HepG2 (cell line): ENCODE measurements around the gene STEAP1B. TPM values are rescaled to one million over a fixed set of nuclear protein-coding genes. Genes with fewer than 3 reads are reported as not detected.

ENCODE experiments used
- ARNT ChIP-seq: fragments of 450-650 bp; IDR thresholded peaks from 2 replicates; pipeline ENCODE4 v1.6.1; 2017
- E2F1 ChIP-seq: sonication (generic); formaldehyde crosslinking; IDR thresholded peaks from 2 replicates; pipeline ENCODE4 v1.5.0; 2020; ENCODE audit warnings: missing genetic modification reagents
- ESRRA ChIP-seq: sonication (generic); formaldehyde crosslinking; IDR thresholded peaks from 2 replicates; pipeline ENCODE4 v1.5.1; 2020; ENCODE audit warnings: mild to moderate bottlenecking, low read depth, missing genetic modification reagents
- GZF1 ChIP-seq: sonication (generic); formaldehyde crosslinking; IDR thresholded peaks from 2 replicates; pipeline ENCODE4 v1.5.1; 2020; ENCODE audit warnings: mild to moderate bottlenecking, missing genetic modification reagents
- HMG20A ChIP-seq: IDR thresholded peaks from 2 replicates; pipeline ENCODE4 v1.6.1; 2016; ENCODE audit warnings: borderline replicate concordance
- HOXA5 ChIP-seq: sonication (generic); formaldehyde crosslinking; IDR thresholded peaks from 2 replicates; pipeline ENCODE4 v1.4.0; 2020; ENCODE audit warnings: missing genetic modification reagents
- MIXL1 ChIP-seq: IDR thresholded peaks from 2 replicates; pipeline ENCODE4 v1.6.1; 2016
- MTA1 ChIP-seq: sonication (generic); formaldehyde crosslinking; IDR thresholded peaks from 2 replicates; pipeline ENCODE4 v1.4.0; 2020; ENCODE audit warnings: missing genetic modification reagents, mild to moderate bottlenecking, borderline replicate concordance
- TAF1 ChIP-seq: sonication (generic); formaldehyde crosslinking; IDR thresholded peaks from 2 replicates; pipeline ENCODE4 v1.4.0; 2020; ENCODE audit warnings: missing genetic modification reagents
- TFDP1 ChIP-seq: IDR thresholded peaks from 2 replicates; pipeline ENCODE4 v1.6.1; 2016; ENCODE audit warnings: missing compliant biosample characterization, missing genetic modification reagents, borderline replicate concordance
- ZBTB20 ChIP-seq: sonication (generic); formaldehyde crosslinking; IDR thresholded peaks from 2 replicates; pipeline ENCODE4 v1.8.1; 2023; ENCODE audit warnings: missing genetic modification reagents, low read depth, mild to moderate bottlenecking, borderline replicate concordance
- ZFP36L1 ChIP-seq: sonication (generic); formaldehyde crosslinking; IDR thresholded peaks from 2 replicates; pipeline ENCODE4 v1.8.0; 2022; ENCODE audit warnings: mild to moderate bottlenecking, missing genetic modification reagents, moderate library complexity
- ZFP62 ChIP-seq: sonication (generic); formaldehyde crosslinking; IDR thresholded peaks from 2 replicates; pipeline ENCODE4 v1.4.0; 2020; ENCODE audit warnings: missing genetic modification reagents
- ZNF260 ChIP-seq: sonication (generic); formaldehyde crosslinking; IDR thresholded peaks from 2 replicates; pipeline ENCODE4 v1.4.0; 2020; ENCODE audit warnings: missing genetic modification reagents, low read depth, mild to moderate bottlenecking, borderline replicate concordance
- ZNF326 ChIP-seq: sonication (generic); formaldehyde crosslinking; IDR thresholded peaks from 2 replicates; pipeline ENCODE4 v1.4.0; 2020; ENCODE audit warnings: missing genetic modification reagents, borderline replicate concordance
- ZNF414 ChIP-seq: sonication (generic); formaldehyde crosslinking; IDR thresholded peaks from 2 replicates; pipeline ENCODE4 v1.5.0; 2020; ENCODE audit warnings: missing genetic modification reagents
- ZNF446 ChIP-seq: sonication (generic); formaldehyde crosslinking; IDR thresholded peaks from 2 replicates; pipeline ENCODE4 v1.5.0; 2020; ENCODE audit warnings: mild to moderate bottlenecking, missing genetic modification reagents
- ZNF646 ChIP-seq: sonication (generic); formaldehyde crosslinking; IDR thresholded peaks from 2 replicates; pipeline ENCODE4 v1.9.0; 2021; ENCODE audit warnings: mild to moderate bottlenecking, missing genetic modification reagents
- ZNF724P ChIP-seq: sonication (generic); formaldehyde crosslinking; IDR thresholded peaks from 2 replicates; pipeline ENCODE4 v1.8.0; 2022; ENCODE audit warnings: missing genetic modification reagents, borderline replicate concordance
- ZNF773 ChIP-seq: sonication (generic); formaldehyde crosslinking; IDR thresholded peaks from 2 replicates; pipeline ENCODE4 v1.4.0; 2020; ENCODE audit warnings: missing genetic modification reagents, borderline replicate concordance
- ZNF782 ChIP-seq: sonication (generic); formaldehyde crosslinking; IDR thresholded peaks from 2 replicates; pipeline ENCODE4 v1.4.0; 2020; ENCODE audit warnings: missing genetic modification reagents, mild to moderate bottlenecking, borderline replicate concordance
- polyA plus RNA-seq, 8 experiments: library from polyadenylated mRNA; depleted of rRNA in 3 of 8; stranded (reverse) in 7 of 8; unstranded in 1 of 8; fragments of >200 nt; fragmentation: Illumina TruSeq in 4 of 8; extraction: Trizol in 4 of 8; gene quantifications; 2 replicates each; pipeline versions ENCODE4 v1.2.1 to v1.2.3, GENCODE V29; 2011 to 2016; ENCODE audit warnings: low read depth in 4 of 8, missing spikeins in 1 of 8, mixed read lengths in 1 of 8; ENCODE audit not compliant: insufficient read depth in 1 of 8
- total RNA-seq, 5 experiments: library from RNA; depleted of rRNA; stranded (reverse); fragments of >200 nt; fragmentation: Illumina TruSeq; extraction: Trizol; gene quantifications; 2 replicates each; pipeline ENCODE4 v1.2.3, GENCODE V29; 2016; ENCODE audit warnings: low read depth in 1 of 5

The STEAP1B gene
- total and polyA plus RNA-seq, 2 of the 13 experiments (the other 11 are each of a cell fraction or from before 2014, with no cell fraction given), result not detected

GRCh38 chr7:22442187-22442881 lies 57.7 kb downstream of the STEAP1B start (continued):
- peak; percentile 94; the same call in 1 of the 2 replicates for TF ChIP-seq ZBTB20
- TF ChIP-seq HMG20A (CRISPR knock-in tag), result peak; percentile 90; the same call in 1 of the 2 replicates
- no peak for TF ChIP-seq ZNF326 (CRISPR knock-in tag)
- peak; percentile 65; the same call in 1 of the 2 replicates for TF ChIP-seq ZNF646 (CRISPR knock-in tag)
- TF ChIP-seq ESRRA, result 0 out of 2 replicates have a peak, but pooled peaks have one; percentile 24
- TF ChIP-seq ARNT, result no peak
- TF ChIP-seq E2F1 (CRISPR knock-in tag), result no peak
- peak; percentile 99 for TF ChIP-seq MIXL1 (CRISPR knock-in tag)
- no peak for TF ChIP-seq ZNF414
- TF ChIP-seq HOXA5 (CRISPR knock-in tag), result peak; percentile 74; the same call in 1 of the 2 replicates
- TF ChIP-seq TAF1 (CRISPR knock-in tag), result peak; percentile 22; the same call in 1 of the 2 replicates
- TF ChIP-seq ZNF260 (CRISPR knock-in tag), result no peak
- no peak for TF ChIP-seq ZNF773 (CRISPR knock-in tag)
- no peak for TF ChIP-seq ZNF782 (CRISPR knock-in tag)
- TF ChIP-seq ZNF446 (CRISPR knock-in tag), result no peak
- TF ChIP-seq ZFP62 (CRISPR knock-in tag), result no peak
- no peak for TF ChIP-seq MTA1 (CRISPR knock-in tag)
- peak; percentile 61; the same call in 1 of the 2 replicates for TF ChIP-seq TFDP1 (CRISPR knock-in tag)
- peak; percentile 85 for TF ChIP-seq ZNF724P (CRISPR knock-in tag)
- TF ChIP-seq GZF1 (CRISPR knock-in tag), result peak; percentile 64; the same call in 1 of the 2 replicates
- no peak for TF ChIP-seq ZFP36L1 (CRISPR knock-in tag)
